ENCODE data around the gene MEIOB. TPM values are rescaled to one million over a fixed set of nuclear protein-coding genes. Genes with fewer than 3 reads are reported as not detected.

The MEIOB gene
- total and polyA plus RNA-seq, 8 donors: 0.26 to 0.44 TPM; not detected in 6

- Histone ChIP-seq H3K4me3 (no peak overlapping the region), H3K9me3 (no peaks in the 10 kb centered on the region), H3K27me3 (no peaks in the 10 kb centered on the region), H3K4me1 (peaks cover 0 to 3% (median 0%) of the 10 kb centered on the region in 3 donors), H3K27ac (no peak overlapping the region), H3K36me3 (peaks cover 3 to 38% (median 14%) of the 10 kb centered on the region in 3 donors)
- DNase-seq: no peak
- TF ChIP-seq CTCF (IDR thresholded peaks at IDR 0.05): no peak
- no peak for ATAC-seq
- no peak for FAIRE-seq
- 91 to 95% methylated on average over 15 of the region's 15 CpGs for WGBS, 2 donors
- intact Hi-C loops (cut with DNase I): no loop called here
Measured at GRCh38 chr16:1819611-1820010, 52.4 kb downstream of the MEIOB start.

GRCh38 chr16:1818873-1819525 is 53.0 kb downstream of the MEIOB start:
- FAIRE-seq (no peak), ATAC-seq (no peak), DNase-seq (peak in 1 of 6 donors; percentile 73)
- TF ChIP-seq CTCF (IDR thresholded peaks at IDR 0.05): no peak
- H3K27ac ChIP-seq: no peak overlapping the region
- H3K4me3 ChIP-seq: no peak overlapping the region
- intact Hi-C loops (cut with DNase I): no loop called here
- H3K9me3 ChIP-seq: no peaks in the 10 kb centered on the region
- H3K36me3 ChIP-seq: peaks cover 3 to 38% (median 14%) of the 10 kb centered on the region in 3 donors
- H3K4me1 ChIP-seq: no peaks in the 10 kb centered on the region
- WGBS, 2 donors: 94 to 95% methylated on average over 35 of the region's 35 CpGs
- no peaks in the 10 kb centered on the region for H3K27me3 ChIP-seq

GRCh38 chr16:1818204-1818872 is 53.6 kb downstream of the MEIOB start:
- peaks cover 3 to 38% (median 18%) of the 10 kb centered on the region in 3 donors for H3K36me3 ChIP-seq
- 94 to 95% methylated on average over 23 to 27 of the region's 27 CpGs for WGBS, 2 donors
- intact Hi-C loops (cut with DNase I): no loop called here
- no peak for DNase-seq
- no peak for ATAC-seq
- FAIRE-seq: no peak
- no peaks in the 10 kb centered on the region for H3K4me1 ChIP-seq
- H3K27me3 ChIP-seq: no peaks in the 10 kb centered on the region
- no peak for TF ChIP-seq CTCF (IDR thresholded peaks at IDR 0.05)
- H3K9me3 ChIP-seq: no peaks in the 10 kb centered on the region
- H3K4me3 ChIP-seq: no peak overlapping the region
- no peak overlapping the region for H3K27ac ChIP-seq

GRCh38 chr16:1817716-1818115 is 54.2 kb downstream of the MEIOB start:
- no peak for FAIRE-seq
- peaks cover 3 to 37% (median 18%) of the 10 kb centered on the region in 3 donors for H3K36me3 ChIP-seq
- no peak overlapping the region for H3K27ac ChIP-seq
- H3K4me3 ChIP-seq: no peak overlapping the region
- no peaks in the 10 kb centered on the region for H3K27me3 ChIP-seq
- intact Hi-C loops (cut with DNase I): no loop called here
- ATAC-seq: no peak
- TF ChIP-seq CTCF (IDR thresholded peaks at IDR 0.05): no peak
- WGBS, 2 donors: 90 to 91% methylated on average over 17 of the region's 17 CpGs
- DNase-seq: peak in 2 of 6 donors; percentile 51 to 78
- H3K4me1 ChIP-seq: no peaks in the 10 kb centered on the region
- H3K9me3 ChIP-seq: no peaks in the 10 kb centered on the region

- FAIRE-seq: no peak
- Histone ChIP-seq H3K9me3 (no peaks in the 10 kb centered on the region), H3K4me1 (no peaks in the 10 kb centered on the region), H3K27me3 (no peaks in the 10 kb centered on the region), H3K27ac (no peak overlapping the region), H3K36me3 (peaks cover 3 to 32% (median 17%) of the 10 kb centered on the region in 3 donors), H3K4me3 (no peak overlapping the region)
- DNase-seq: no peak
- no peak for ATAC-seq
- TF ChIP-seq CTCF (IDR thresholded peaks at IDR 0.05): no peak
- WGBS, 2 donors: 92 to 95% methylated on average over 9 of the region's 9 CpGs
- intact Hi-C loops (cut with DNase I): no loop called here
Measured at GRCh38 chr16:1817276-1817589, 54.7 kb downstream of the MEIOB start.

All from pancreas (tissue), 10 donors.